HG03196 (cell line): ENCODE data around the gene NYAP2.

Experiments used
- ATAC-seq: cut with Tn5 transposase; IDR thresholded peaks from one replicate; pipeline ENCODE4 v1.9.1; 2021; ENCODE audit not compliant: unreplicated experiment

NYAP2 gene

GRCh38 chr2:225472161-225472560 is 72.7 kb downstream of the NYAP2 start:
- ATAC-seq, result no peak

DNA sequence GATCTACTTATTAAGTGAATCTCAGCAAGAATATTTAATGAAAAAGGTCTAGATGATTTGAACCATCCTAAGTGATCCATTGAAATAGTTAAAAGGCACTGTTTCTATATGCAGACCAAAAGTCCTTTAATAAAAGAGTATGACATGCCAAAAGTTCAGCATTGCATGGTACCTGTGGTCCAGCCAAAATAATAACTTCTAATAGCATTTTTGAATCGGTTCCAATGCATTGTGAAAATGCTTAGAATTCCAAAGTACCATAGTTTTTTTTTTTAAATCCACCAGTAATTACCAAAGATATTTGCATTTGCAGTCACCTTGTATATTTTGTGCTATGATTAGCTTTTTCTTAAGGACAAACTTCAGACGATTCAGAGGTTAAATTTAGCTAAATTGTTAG is 79.9 kb downstream of the NYAP2 start:
- ATAC-seq, result no peak

GRCh38 chr2:225484751-225485150 is 85.2 kb downstream of the NYAP2 start:
- no peak for ATAC-seq

- ATAC-seq, result no peak
Measured at GRCh38 chr2:225486236-225486635, 86.7 kb downstream of the NYAP2 start.

GRCh38 chr2:225487878-225488416 is 88.4 kb downstream of the NYAP2 start:
- no peak for ATAC-seq

DNA sequence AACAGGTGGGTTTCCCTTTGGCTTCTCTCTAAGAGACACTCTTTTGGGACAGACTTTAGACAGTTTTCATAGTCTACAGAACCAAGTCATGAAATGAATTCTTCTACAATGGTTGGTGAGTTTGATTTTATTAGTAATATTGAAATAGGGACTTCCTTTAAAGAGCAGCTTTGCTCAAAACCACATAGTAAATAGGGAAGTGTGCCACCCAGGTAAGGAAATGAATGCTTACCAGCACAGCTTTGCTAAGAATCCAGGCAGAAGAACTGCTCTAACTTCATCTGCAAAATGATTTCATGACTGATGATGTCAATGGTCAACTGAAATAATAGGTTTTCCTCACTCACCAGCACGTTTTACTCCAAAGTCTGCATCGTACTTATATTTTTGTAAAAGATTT is 89.2 kb downstream of the NYAP2 start:
- ATAC-seq, result no peak

DNA sequence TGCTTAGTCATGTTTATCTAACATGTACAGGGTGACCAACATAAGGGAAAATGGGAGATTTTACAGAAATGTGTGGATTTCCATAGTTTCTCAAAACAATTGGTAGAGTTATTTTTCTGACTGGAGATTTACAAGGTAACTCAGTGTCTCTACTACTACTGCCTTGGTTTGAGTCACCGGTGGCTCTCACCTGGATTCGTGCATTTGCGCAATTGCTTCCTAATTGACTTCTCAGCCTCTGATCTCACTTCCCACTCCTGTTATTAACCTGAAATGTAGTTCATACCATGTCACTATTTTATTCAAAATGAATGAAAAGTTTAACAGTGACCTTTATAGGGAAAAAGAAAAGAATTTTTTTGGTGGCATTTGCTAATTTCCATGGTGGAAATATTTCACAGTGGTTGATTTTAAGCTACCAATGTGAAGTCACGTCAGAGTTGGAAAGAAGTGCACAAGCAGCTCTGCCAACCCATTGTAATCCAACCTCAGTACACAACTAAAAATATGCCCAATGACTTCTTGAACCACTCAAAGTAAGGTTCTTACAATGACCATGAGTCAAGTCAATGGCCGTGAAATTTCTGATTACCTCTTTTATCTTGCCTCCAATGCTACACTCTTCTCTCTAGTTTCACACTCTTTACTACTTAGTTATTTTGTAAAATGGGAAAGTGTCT is 94.0 kb downstream of the NYAP2 start:
- no peak for ATAC-seq

DNA sequence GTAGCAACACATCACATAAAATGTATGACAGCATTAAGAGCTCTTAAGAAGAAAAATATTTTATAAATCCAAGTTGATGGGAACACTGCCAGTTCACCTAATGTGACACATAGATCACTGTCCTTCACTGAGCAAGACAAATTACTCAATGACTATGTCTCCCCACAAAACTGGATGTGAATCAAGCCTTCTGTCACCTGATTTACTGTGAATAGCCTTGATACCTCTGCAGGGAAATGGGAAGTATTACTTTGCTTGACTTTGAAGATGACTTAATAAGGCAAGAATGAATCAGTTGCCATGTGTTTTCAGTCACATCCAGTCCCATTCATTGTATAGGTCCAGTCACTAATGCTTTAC is 94.6 kb downstream of the NYAP2 start:
- ATAC-seq, result no peak

- ATAC-seq, result no peak
Measured at GRCh38 chr2:225495706-225496105, 96.2 kb downstream of the NYAP2 start.

DNA sequence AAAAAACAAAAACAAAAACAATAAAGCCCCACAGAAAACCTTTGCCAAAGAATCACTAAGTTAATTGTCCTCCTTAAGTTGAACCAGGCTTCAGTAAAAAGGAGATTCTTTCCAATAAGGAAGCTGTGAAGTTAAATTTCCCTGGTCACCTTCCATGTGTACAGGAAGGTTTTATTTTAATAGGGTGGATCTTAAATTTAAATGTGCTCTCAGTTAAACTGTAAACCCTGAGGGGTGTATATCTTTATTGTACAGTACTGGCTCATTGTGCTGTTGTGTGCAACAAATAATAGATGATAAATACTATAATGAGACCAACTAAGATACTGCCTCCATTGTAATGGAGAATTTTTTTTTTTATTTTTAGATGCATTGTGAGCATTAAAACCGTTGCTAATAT is 97.1 kb downstream of the NYAP2 start:
- no peak for ATAC-seq

- no peak for ATAC-seq
Measured at GRCh38 chr2:225497166-225497565, 97.7 kb downstream of the NYAP2 start.

- no peak for ATAC-seq
Measured at GRCh38 chr2:225501022-225501421, 101.5 kb downstream of the NYAP2 start.

DNA sequence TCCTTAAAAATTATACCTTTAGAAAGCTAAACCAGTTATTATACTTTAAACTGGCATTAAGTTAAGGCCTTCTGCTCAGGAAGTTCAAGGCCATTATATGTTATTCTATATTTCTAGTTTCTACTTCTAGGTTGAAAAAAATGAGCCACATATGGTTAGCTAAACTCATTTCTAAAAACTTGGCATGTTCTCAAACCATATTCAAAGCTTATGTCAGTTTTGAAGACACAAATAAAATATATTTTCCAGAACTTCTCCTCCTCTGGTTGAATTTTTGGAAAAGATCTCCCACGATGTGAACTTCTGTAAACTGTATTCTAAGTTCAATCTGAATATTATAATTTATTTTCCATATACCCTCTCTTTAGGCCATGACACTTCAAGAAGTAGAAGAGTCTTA is 103.5 kb downstream of the NYAP2 start:
- no peak for ATAC-seq

- ATAC-seq, result no peak
Measured at GRCh38 chr2:225510796-225511195, 111.3 kb downstream of the NYAP2 start.

DNA sequence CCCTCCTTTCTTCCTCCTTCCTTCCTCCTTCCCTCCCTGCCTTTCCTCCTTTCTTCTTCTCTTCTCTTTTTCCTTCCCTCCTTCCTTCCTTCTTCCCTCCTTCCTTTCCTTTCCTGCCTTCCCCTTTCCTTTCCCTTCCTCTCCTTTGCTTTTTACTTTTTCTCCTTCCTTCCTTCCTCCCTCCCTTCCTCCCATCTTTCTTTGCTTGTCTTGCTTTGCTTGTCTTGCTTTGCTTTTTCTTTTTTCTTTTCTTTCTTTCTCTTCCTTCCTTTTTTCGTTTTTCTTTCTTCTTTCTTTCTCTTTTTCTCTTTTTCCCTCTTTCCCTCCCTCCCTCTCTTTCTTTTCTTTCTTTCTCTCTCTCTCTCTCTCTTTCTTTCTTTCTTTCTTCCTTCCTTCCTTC is 113.0 kb downstream of the NYAP2 start:
- no peak for ATAC-seq

GRCh38 chr2:225512876-225513540 is 113.5 kb downstream of the NYAP2 start:
- no peak for ATAC-seq

DNA sequence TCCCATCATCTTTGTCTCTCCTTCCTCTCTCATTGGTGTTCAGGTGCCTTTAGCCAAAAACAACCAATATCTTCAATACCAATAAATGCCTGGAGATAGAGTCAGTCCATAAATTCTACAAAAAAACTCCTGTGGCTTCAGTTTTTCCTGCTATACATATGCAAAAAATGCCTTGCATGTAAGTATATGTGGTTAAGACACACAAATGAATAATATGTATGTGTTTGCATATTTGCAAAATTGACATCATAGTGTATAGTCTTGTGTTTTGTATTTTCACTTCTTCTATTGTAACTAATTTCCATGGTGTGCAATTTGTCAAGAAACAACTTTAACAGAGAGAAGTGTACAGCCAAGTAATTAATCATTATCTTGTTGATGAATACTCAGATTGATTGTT is 115.5 kb downstream of the NYAP2 start:
- ATAC-seq, result no peak

DNA sequence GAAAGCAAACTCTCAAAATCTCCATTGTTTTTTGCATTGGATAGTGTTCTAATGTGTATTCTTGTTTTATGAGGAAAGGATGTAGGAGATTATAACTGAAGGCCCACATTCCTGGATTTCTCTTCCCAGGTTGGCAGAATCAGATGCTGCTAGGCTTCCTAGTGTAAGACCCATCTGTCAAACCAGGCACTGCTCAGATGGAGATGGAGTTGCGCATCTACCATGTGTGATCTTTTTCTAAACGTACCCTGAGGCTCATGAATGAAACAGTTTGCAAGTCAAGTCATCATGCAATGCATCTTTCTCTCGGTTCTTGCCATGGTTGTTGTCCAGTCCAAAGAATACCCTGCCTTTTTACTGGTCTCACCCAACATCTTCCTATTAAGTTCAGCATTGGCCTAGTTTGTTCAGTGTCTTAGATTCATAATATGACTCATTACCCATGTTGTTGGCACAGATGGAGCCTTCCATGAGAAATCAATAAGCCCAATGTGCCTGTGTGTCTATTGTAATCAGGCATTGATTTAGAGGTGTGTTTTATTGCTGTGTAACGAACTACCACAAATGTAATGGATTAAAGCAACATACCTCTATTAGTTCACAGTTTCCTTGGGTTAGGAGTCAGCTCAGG is 127.4 kb downstream of the NYAP2 start:
- ATAC-seq, result no peak

DNA sequence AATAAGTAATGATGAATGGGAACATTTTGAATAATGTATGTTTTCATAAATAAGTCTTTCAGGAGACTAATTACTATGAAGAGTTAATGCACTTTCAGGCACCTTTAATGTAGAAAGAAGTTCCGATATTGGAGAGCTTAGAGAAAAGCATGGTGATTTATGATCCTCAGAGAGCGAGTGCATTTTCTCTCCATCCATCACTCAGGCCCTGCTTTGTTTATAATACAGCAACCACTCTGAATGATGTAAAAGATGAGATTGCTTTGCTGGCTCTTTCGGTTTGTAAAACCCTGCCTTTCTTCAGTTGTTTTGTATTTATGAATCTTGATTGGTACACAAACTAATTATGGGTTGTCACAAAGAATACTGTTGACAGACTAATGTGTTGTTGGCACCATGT is 132.0 kb downstream of the NYAP2 start:
- ATAC-seq, result no peak

DNA sequence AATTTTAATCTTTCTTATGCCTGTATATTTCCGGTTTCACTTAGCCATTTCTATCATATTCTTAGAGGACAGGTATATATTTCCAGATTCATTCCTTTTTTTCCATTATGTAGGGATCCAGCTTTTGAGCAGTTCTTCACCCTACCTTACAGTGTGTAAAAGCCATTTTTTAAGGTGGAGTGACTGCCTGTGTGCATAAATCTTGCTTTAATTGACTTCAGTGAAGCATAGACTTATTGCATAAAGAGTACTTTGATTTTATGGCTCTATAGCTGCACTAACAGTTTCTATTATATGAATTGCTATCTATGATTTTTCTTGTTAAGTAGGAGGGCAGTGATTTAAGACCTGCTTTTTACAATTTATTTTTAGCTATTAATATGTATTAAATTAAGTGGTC is 132.6 kb downstream of the NYAP2 start:
- ATAC-seq, result no peak

DNA sequence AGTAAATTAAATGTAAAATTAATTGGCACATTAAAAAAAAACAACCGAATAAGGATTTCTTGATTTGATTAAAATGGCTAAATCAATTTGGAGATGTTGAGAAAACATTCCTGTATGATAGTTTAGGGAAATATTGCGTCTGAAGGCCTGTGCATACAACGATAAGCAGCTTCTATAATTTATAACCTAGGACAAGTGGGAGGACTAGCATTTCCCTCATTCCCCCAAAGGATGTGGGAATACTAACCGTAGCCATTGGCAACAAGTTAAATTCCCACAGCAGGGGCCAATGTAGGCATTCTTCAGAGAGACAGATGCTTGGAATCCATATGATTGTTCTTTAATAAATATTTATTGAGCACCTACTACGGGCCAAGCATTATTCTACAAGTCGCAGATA is 134.5 kb downstream of the NYAP2 start:
- ATAC-seq, result no peak

DNA sequence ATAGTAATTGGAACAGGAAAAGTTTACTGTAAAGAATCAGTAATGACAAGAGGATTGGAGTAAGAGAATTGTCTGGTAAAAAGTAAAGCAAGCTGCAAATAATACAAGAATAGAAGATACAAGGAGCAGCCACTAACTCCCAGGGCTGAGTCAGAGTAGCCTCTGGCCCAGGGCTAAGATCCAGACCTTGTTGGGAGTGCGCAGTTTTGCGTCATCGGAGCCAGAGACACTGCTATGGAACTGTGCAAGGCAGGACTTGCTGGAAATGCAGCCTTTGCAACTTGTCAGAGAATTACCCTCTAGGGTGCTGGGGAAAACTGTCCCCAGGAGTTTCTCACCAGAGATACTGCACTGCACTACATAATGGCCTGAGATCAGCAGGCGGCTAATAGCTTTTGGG is 135.2 kb downstream of the NYAP2 start:
- ATAC-seq, result no peak
